ENCODE measurements around the gene ADI1. TPM values are rescaled to one million over a fixed set of nuclear protein-coding genes. Genes with fewer than 3 reads are reported as not detected.

The ADI1 gene
- total and polyA plus RNA-seq, 10 of the 15 experiments (the other 5 are each of a cell fraction or from before 2014, with no cell fraction given), result 4.4 to 78.7 (median 17.2) TPM

DNA sequence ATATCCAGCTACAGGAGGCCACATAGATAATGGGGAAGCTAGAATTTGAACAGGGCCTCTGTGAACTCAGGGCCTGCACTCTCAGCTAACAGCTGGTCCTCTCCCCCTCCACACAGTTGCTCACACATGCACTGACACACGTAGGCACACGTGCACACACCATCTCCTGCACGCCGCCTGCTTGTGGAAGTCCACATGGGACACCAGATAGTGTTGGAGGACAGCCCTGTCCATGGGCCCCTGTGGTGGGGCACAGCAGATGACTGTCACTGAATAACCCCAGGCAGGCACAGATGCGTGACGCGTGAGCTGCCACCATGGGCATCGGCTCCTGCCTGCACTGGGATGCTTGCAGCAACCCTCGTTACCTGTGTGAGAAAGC, 52.9 kb downstream of the ADI1 start:
- RAD21 ChIA-PET (ENCODE audit: unreplicated experiment), result no interaction called here
- TF ChIP-seq NR2C1 (IDR thresholded peaks at IDR 0.05) (no peak), PML (IDR thresholded peaks at IDR 0.05; ENCODE audit: low read length) (no peak), CREM (IDR thresholded peaks at IDR 0.05; ENCODE audit: low read depth) (no peak), SUPT20H (IDR thresholded peaks at IDR 0.05; ENCODE audit: borderline replicate concordance, control insufficient read depth, low read depth, low read length) (no peak), RAD51 (IDR thresholded peaks at IDR 0.05) (no peak), FOXK2 (IDR thresholded peaks at IDR 0.05) (no peak), CBFB (IDR thresholded peaks at IDR 0.05; ENCODE audit: low read depth) (no peak), SMAD1 (IDR thresholded peaks at IDR 0.05; ENCODE audit: low read depth, partially characterized antibody) (no peak), CHD2 (IDR thresholded peaks at IDR 0.05; ENCODE audit: borderline replicate concordance, low read depth, low read length) (no peak), ZBED1 (IDR thresholded peaks at IDR 0.05; ENCODE audit: borderline replicate concordance) (no peak), IKZF2 (IDR thresholded peaks at IDR 0.05) (no peak), SP1 (IDR thresholded peaks at IDR 0.05; ENCODE audit: low read depth, low read length) (no peak), NR2C2 (IDR thresholded peaks at IDR 0.05; ENCODE audit: borderline replicate concordance, control insufficient read depth, insufficient read length, low read depth) (no peak)
- TF ChIP-seq, protein P1, sequence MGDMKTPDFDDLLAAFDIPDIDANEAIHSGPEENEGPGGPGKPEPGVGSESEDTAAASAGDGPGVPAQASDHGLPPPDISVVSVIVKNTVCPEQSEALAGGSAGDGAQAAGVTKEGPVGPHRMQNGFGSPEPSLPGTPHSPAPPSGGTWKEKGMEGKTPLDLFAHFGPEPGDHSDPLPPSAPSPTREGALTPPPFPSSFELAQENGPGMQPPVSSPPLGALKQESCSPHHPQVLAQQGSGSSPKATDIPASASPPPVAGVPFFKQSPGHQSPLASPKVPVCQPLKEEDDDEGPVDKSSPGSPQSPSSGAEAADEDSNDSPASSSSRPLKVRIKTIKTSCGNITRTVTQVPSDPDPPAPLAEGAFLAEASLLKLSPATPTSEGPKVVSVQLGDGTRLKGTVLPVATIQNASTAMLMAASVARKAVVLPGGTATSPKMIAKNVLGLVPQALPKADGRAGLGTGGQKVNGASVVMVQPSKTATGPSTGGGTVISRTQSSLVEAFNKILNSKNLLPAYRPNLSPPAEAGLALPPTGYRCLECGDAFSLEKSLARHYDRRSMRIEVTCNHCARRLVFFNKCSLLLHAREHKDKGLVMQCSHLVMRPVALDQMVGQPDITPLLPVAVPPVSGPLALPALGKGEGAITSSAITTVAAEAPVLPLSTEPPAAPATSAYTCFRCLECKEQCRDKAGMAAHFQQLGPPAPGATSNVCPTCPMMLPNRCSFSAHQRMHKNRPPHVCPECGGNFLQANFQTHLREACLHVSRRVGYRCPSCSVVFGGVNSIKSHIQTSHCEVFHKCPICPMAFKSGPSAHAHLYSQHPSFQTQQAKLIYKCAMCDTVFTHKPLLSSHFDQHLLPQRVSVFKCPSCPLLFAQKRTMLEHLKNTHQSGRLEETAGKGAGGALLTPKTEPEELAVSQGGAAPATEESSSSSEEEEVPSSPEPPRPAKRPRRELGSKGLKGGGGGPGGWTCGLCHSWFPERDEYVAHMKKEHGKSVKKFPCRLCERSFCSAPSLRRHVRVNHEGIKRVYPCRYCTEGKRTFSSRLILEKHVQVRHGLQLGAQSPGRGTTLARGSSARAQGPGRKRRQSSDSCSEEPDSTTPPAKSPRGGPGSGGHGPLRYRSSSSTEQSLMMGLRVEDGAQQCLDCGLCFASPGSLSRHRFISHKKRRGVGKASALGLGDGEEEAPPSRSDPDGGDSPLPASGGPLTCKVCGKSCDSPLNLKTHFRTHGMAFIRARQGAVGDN (IDR thresholded peaks at IDR 0.05), result no peak
- TF ChIP-seq, protein P2, sequence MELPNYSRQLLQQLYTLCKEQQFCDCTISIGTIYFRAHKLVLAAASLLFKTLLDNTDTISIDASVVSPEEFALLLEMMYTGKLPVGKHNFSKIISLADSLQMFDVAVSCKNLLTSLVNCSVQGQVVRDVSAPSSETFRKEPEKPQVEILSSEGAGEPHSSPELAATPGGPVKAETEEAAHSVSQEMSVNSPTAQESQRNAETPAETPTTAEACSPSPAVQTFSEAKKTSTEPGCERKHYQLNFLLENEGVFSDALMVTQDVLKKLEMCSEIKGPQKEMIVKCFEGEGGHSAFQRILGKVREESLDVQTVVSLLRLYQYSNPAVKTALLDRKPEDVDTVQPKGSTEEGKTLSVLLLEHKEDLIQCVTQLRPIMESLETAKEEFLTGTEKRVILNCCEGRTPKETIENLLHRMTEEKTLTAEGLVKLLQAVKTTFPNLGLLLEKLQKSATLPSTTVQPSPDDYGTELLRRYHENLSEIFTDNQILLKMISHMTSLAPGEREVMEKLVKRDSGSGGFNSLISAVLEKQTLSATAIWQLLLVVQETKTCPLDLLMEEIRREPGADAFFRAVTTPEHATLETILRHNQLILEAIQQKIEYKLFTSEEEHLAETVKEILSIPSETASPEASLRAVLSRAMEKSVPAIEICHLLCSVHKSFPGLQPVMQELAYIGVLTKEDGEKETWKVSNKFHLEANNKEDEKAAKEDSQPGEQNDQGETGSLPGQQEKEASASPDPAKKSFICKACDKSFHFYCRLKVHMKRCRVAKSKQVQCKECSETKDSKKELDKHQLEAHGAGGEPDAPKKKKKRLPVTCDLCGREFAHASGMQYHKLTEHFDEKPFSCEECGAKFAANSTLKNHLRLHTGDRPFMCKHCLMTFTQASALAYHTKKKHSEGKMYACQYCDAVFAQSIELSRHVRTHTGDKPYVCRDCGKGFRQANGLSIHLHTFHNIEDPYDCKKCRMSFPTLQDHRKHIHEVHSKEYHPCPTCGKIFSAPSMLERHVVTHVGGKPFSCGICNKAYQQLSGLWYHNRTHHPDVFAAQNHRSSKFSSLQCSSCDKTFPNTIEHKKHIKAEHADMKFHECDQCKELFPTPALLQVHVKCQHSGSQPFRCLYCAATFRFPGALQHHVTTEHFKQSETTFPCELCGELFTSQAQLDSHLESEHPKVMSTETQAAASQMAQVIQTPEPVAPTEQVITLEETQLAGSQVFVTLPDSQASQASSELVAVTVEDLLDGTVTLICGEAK (IDR thresholded peaks at IDR 0.05; ENCODE audit: borderline replicate concordance), result no peak
- TF ChIP-seq, protein P3, sequence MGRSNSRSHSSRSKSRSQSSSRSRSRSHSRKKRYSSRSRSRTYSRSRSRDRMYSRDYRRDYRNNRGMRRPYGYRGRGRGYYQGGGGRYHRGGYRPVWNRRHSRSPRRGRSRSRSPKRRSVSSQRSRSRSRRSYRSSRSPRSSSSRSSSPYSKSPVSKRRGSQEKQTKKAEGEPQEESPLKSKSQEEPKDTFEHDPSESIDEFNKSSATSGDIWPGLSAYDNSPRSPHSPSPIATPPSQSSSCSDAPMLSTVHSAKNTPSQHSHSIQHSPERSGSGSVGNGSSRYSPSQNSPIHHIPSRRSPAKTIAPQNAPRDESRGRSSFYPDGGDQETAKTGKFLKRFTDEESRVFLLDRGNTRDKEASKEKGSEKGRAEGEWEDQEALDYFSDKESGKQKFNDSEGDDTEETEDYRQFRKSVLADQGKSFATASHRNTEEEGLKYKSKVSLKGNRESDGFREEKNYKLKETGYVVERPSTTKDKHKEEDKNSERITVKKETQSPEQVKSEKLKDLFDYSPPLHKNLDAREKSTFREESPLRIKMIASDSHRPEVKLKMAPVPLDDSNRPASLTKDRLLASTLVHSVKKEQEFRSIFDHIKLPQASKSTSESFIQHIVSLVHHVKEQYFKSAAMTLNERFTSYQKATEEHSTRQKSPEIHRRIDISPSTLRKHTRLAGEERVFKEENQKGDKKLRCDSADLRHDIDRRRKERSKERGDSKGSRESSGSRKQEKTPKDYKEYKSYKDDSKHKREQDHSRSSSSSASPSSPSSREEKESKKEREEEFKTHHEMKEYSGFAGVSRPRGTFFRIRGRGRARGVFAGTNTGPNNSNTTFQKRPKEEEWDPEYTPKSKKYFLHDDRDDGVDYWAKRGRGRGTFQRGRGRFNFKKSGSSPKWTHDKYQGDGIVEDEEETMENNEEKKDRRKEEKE (IDR thresholded peaks at IDR 0.05), result no peak

More for the DNA sequence above, 52.9 kb downstream of the ADI1 start:
- in situ Hi-C loops (cut with MboI), result loop anchor here (25.0 kb wide), 1 partner anchor 1354 kb away; no protein-coding TSS in a partner anchor
- H3K4me1 ChIP-seq (ENCODE audit: control insufficient read depth, insufficient read depth, low read length), result peaks cover 7% of the 10 kb centered on the region
- H4K20me1 ChIP-seq (ENCODE audit: control insufficient read depth, insufficient read depth), result no peaks in the 10 kb centered on the region
- no peak overlapping the region for H3K27ac ChIP-seq (ENCODE audit: control insufficient read depth, insufficient read depth)
- H3K27me3 ChIP-seq (replicated peaks in 1 of 2; ENCODE audit: control insufficient read depth in 2 of 2, insufficient read depth in 2 of 2, low read length in 1 of 2), result no peaks in the 10 kb centered on the region
- no peak for FAIRE-seq
- no peak overlapping the region for H2AFZ ChIP-seq (ENCODE audit: control insufficient read depth, low read depth, low read length)
- no peaks in the 10 kb centered on the region for H3K79me2 ChIP-seq (ENCODE audit: control insufficient read depth, insufficient read depth, low read length)
- H3K4me3 ChIP-seq, result no peak overlapping the region
- peaks cover 2 to 4% of the 10 kb centered on the region in 2 experiments; a peak in 2 of 4 replicates for H3K36me3 ChIP-seq (ENCODE audit: control insufficient read depth in 2 of 2, insufficient read depth in 2 of 2, low read length in 1 of 2)
- H3K9me3 ChIP-seq (replicated peaks; ENCODE audit: control insufficient read depth, insufficient read depth, low read length), result no peaks in the 10 kb centered on the region
- H3K4me2 ChIP-seq (ENCODE audit: control insufficient read depth, insufficient read depth), result no peak overlapping the region
- POLR2A ChIA-PET, result no interaction called here
- CTCF ChIA-PET, result no interaction called here
- no peak for ATAC-seq
- SMC1A ChIA-PET (ENCODE audit: uncharacterized antibody, unreplicated experiment), result no interaction called here
- BruUV-seq (replicated peaks), result TSS peak; percentile 9
- no peak for DNase-seq (ENCODE audit: low read depth, low spot score)
- H3K9ac ChIP-seq (ENCODE audit: control insufficient read depth, insufficient read depth, low read length), result no peak overlapping the region
- WGBS (ENCODE audit: insufficient coverage, insufficient replicate concordance, low lambda C conversion rate, missing lambda C conversion rate), result 96% methylated on average over 9 of the region's 9 CpGs
- intact Hi-C loops (cut with micrococcal nuclease; ENCODE audit: unreplicated experiment), result no loop called here
